Activated CD4-positive, alpha-beta T cell treated with anti-CD3 and anti-CD28 coated beads, Interleukin-2, amount 50 U/mL, for 48 hours (primary cell): ENCODE data around the gene CTSD.
"Not testable (repeated sequence)": the region's sequence is repeated elsewhere in the genome, so short reads cannot be mapped to it uniquely, and the experiment has no call there.

Experiments
- DNase-seq, 2 experiments: peaks; one replicate each; pipeline ENCODE4 v3.0.0-alpha.2; 2020

Gene CTSD

GRCh38 chr11:1763796-1764661 lies at the start of gene CTSD:
Gene CTSD, minus strand, starts transcription at chr11:1763927. Its CDS starts 68 bp downstream, at chr11:1763859.
- DNase-seq: peak; percentile 87 to 88

DNA sequence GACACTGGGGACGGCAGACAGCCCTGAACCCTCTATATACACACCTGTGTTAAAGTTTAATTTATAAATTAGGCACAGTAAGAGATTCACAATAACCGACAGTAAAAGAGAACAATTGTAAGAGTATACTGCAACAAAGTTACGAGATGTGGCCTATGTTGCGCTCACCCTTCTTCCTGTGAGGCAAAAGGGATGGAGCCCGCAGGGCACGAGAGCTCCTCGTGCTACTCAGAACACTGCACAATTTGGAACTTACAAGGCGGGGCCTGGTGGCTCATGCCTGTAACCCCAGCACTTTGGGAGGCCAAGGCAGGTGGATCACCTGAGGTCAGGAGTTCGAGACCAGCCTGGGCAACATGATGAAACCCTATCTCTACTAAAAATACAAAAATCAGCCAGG lies 49.6 kb upstream of the CTSD start:
- not testable (repeated sequence) for DNase-seq

DNA sequence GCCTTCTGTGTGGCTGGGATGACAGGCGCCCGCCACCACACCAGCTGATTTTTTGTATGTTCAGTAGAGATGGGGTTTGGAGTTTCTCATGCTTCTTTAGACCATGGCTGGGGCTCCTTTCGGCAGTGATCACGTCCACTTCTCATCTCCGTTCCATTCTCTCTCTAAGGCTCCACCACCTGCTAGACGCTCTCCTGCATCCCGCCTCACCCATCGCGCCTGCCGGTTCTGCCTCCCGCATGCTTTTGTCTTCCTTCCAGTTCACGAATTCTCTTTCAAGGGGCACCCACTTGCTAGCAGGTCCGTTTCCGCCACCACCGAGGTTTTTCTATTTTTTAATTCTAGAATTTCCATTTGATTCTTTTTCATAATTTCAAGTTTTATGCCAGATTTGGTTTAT lies 49.1 kb upstream of the CTSD start:
- no peak for DNase-seq

DNA sequence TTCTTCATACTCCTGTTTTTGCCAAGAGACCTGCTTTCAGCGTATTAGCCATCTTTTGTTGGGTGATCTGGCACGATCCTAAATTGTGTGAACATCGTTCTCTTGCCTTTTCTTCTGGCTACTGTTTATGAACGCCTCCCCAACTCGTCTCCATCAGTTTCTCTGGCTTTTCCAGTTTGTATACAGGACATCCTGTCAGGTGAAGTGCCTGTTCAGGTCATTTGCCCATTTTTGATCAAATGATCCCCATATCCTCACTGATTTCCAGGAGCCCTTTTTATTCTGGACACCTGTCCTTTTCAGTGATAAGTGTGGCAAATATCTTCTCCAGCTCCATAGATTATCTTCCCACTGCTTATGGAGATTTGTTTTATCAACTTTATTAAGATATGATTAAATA lies 48.5 kb upstream of the CTSD start:
- DNase-seq: no peak

DNA sequence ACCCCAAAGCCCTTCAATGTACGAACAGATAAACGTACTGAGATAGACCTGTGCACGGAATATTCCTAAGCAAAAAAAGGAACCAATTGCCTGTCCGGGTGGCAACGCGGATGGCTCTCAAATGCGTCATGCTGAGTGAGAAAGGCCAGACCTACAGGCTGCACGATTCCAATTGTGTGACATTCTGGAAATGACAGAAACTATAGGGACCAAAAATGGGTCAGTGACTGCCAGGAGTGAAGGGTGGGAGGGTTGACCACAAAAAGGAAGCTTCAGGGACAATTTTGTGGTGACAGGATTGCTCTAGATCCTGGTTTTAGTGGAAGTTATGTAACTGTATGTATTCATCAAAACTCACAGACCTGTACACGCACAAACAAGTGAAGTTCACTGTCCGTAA lies 47.0 kb upstream of the CTSD start:
- no peak for DNase-seq

- no peak for DNase-seq
These were observed 43.7 kb upstream of the CTSD start for GRCh38 chr11:1807264-1807995.

- no peak for DNase-seq
These were observed 41.8 kb upstream of the CTSD start for GRCh38 chr11:1805525-1805924.

DNA sequence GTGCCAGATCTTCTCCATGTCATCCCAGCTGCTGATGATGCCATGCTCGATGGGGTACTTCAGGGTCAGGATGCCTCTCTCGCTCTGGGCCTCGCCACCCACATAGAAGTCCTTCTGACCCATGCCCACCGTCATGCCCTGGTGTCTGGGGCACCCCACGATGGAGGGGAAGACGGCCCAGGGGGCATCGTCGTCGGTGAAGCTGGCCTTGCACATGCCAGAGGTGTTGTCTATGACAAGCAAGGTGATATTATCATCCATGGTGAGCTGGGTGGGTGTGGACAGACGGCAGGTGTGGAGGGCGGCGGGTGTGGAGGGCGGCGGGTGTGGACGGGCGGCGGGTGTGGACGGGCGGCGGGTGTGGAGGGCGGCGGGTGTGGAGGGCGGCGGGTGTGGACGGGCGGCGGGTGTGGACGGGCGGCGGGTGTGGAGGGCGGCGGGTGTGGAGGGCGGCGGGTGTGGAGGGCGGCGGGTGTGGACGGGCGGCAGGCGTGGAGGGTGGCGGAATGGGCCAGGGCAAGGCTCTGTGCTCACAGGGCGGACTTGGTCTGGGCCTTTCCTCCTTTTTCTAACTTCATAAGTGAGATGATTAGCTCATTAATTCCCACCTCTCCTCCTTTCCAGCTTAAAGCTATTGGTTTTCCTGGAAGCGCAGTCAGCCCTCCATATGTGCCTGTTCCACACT lies 40.2 kb upstream of the CTSD start:
- not testable (repeated sequence) for DNase-seq

- DNase-seq: no peak
These were observed 39.5 kb upstream of the CTSD start for GRCh38 chr11:1803246-1803645.

- no peak for DNase-seq
These were observed 33.8 kb upstream of the CTSD start for GRCh38 chr11:1797391-1798125.

DNA sequence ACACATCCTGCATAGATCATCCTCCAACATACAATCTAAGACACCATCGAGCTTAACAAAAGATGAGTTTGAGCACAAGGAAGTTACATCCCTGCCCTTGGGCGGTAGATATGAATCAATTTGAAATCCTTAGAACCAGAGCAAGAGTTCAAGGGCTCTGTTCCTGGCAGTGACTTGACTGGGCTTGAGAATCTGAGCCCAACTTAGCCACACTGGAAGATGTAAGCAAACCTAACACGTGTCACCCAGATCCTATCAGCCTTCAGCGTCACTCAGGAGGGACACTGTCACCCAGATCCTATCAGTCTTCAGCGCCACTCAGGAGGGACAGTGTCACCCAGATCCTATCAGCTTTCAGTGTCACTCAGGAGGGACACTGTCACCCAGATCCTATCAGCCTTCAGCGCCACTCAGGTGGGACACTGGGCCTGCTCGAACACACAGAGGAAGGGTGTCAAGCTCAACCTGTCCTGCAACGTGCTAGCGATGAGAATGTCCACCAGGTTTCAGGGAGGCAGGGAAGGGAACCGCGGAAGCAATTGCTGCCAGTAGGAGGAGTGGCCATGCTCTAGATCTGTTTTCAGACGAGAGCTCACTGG lies 32.8 kb upstream of the CTSD start:
- no peak for DNase-seq

- no peak for DNase-seq
These were observed 29.4 kb upstream of the CTSD start for GRCh38 chr11:1793081-1793480.

DNA sequence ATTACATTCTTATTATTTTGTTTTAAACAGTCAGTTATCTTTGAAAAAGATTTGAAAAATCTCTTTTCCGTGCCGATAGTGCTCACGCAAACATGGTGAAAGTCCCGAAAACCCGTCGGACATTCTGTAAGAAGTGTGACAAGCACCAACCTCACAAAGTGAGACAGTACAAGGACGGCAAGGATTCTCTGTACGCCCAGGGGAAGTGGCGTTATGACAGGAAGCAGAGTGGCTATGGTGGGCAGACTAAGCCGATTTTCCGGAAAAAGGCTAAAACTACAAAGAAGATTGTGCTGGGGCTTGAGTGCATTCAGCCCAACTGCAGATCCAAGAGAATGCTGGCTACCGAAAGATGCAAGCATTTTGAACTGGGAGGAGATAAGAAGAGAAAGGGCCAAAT lies 28.7 kb upstream of the CTSD start:
- DNase-seq: no peak

DNA sequence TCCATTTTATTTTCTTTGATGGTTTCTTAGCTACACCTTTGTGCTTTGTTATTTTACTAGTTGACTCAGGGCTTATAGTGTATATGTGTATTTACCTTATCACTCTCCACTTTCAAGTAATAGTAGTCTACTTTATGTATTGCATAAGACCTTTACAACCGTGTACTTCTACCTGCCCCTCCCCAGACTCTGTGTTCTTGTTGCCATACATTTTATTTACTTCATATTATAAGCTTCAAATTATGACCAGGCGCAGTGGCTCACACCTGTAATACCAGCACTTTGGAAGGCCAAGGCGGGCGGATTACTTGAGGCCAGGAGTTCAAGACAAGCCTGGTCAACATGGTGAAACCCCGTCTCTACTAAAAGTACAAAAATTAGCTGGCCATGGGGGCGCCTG lies 28.2 kb upstream of the CTSD start:
- DNase-seq: no peak

DNA sequence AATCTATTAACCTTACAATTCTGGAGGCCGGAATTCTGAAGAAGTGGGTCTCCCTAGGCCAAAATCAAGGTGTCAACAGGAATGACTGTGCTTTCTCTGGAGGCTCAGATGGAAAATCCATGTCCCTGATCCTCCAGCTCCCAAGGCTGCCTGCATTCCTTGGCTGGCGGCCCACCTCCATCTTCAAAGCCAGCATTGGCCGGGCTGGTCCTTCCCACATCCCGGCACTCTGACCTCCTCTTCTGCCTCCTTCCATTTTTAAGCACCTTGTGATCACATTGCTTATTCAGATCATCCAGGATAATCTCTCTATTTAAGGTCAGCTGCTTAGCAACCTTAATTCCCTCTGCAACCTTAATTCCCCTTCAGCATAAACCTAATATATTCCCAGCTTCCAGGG lies 22.7 kb upstream of the CTSD start:
- no peak for DNase-seq

DNA sequence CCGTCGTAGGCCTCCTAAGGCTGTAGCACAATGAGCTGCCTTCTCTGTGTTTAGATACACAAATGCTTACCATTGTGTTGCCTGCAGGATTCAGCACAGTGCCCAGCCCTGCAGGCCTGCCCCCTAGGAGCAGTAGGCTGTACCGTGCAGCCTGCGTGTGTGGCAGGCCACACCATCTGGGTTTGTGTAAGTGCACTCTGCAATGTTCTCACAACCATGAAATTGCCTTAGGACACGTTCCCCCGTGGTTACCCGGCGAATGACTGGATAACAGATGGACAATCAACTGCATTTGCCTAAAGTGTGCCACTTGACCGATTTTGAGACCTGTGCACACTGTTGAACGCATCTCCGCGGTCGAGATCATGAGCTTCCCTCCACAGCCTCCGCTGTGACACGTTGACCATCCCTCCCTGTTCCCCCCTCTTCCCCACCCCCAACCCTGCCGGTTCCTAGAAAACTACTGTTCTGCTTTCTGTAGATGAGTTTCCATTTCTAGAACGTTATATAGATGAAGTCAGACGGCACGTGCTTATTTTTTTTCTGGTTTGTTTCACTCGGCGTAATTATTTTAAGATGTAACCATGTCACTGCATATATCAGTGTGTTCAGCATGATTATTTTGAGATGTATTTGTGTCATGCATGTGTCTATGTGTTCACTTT lies 22.2 kb upstream of the CTSD start:
- no peak for DNase-seq

- no peak for DNase-seq
These were observed 21.3 kb upstream of the CTSD start for GRCh38 chr11:1784761-1785650.

- no peak for DNase-seq
These were observed 20.2 kb upstream of the CTSD start for GRCh38 chr11:1783725-1784529.

DNA sequence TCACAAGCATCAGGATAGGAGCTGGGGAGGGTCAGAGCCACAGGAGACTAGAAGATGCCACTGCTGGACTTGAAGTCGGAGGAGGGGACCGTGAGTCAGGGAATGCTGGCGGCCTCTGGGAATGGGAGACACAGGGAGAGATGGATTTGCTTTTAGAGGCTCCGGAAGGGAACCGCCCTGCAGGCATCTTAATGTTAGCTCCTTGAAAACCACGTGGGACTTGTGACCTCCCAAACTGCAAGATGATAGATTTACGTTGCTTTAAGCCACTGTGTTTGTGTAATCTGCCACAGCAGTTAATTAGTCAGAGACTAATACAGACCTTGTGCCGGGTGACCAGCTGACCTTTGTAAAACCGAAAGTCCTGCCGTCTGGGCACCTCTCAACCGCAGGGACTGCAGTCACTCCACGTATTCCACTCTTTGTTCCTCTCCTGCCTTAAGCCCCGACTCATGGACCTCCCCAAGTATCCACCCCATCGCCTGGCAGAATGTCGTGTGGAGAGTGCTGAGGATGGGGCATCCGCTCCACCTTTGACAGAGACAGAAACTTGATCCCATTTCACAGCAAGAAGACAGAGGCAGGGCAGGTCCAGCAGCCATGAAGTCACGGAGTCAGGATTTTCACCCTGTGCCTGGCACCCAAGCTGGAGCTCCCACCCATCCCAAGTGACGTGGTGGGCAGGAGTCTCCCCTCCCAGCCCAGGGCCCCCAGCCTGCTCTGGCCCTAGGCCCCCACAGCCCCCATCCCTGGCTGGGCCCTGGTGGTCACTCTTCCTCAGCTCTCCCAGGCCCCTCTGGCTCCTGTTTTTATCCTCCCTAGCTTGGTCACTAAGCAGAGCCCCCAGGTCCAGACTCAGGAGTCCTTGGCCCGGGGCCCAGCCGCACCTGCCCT lies 19.4 kb upstream of the CTSD start:
- no peak for DNase-seq
